ENCODE results near the gene BACH2. TPM values are rescaled to one million over a fixed set of nuclear protein-coding genes. Genes with fewer than 3 reads are reported as not detected.

BACH2 gene
- polyA plus RNA-seq, 2 donors: 0.24 to 0.26 TPM

- 94 to 96% methylated on average over 2 of the region's 2 CpGs for WGBS, 2 donors
- Histone ChIP-seq H3K4me1 (ENCODE audit: control insufficient read depth in 2 of 2, insufficient read depth in 2 of 2, low read length in 1 of 2) (no peaks in the 10 kb centered on the region), H3K9me3 (ENCODE audit: control insufficient read depth in 2 of 2, insufficient read depth in 1 of 2, low read depth in 1 of 2, low read length in 1 of 2) (no peaks in the 10 kb centered on the region), H3K27me3 (ENCODE audit: control insufficient read depth in 1 of 2, insufficient read depth in 2 of 2, low read length in 2 of 2) (no peaks in the 10 kb centered on the region), H3K4me3 (ENCODE audit: low read depth in 1 of 2, low read length in 2 of 2) (no peak overlapping the region), H3K36me3 (ENCODE audit: control insufficient read depth in 2 of 2, insufficient read depth in 2 of 2, low read length in 1 of 2) (no peaks in the 10 kb centered on the region), H3K27ac (ENCODE audit: low read depth in 2 of 2, low read length in 1 of 2) (no peak overlapping the region)
Observed at GRCh38 chr6:90045535-90045934, 251.1 kb downstream of the BACH2 start.

GRCh38 chr6:90044833-90045381, 251.7 kb downstream of the BACH2 start:
- H3K27ac ChIP-seq (ENCODE audit: low read depth in 2 of 2, low read length in 1 of 2): no peak overlapping the region
- no peak overlapping the region for H3K4me3 ChIP-seq (ENCODE audit: low read depth in 1 of 2, low read length in 2 of 2)
- H3K4me1 ChIP-seq (ENCODE audit: control insufficient read depth in 2 of 2, insufficient read depth in 2 of 2, low read length in 1 of 2): no peaks in the 10 kb centered on the region
- no peaks in the 10 kb centered on the region for H3K9me3 ChIP-seq (ENCODE audit: control insufficient read depth in 2 of 2, insufficient read depth in 1 of 2, low read depth in 1 of 2, low read length in 1 of 2)
- no peaks in the 10 kb centered on the region for H3K27me3 ChIP-seq (ENCODE audit: control insufficient read depth in 1 of 2, insufficient read depth in 2 of 2, low read length in 2 of 2)
- WGBS, 2 donors: 68 to 77% methylated on average over 3 of the region's 3 CpGs
- H3K36me3 ChIP-seq (ENCODE audit: control insufficient read depth in 2 of 2, insufficient read depth in 2 of 2, low read length in 1 of 2): no peaks in the 10 kb centered on the region

- 83 to 85% methylated on average over 7 of the region's 7 CpGs for WGBS, 2 donors
Observed at GRCh38 chr6:90044182-90044832, 252.3 kb downstream of the BACH2 start.

GRCh38 chr6:90040931-90041330, 255.7 kb downstream of the BACH2 start:
- 77 to 87% methylated on average over 4 of the region's 4 CpGs for WGBS, 2 donors
- Histone ChIP-seq H3K27ac (ENCODE audit: low read depth in 2 of 2, low read length in 1 of 2) (no peak overlapping the region), H3K9me3 (ENCODE audit: control insufficient read depth in 2 of 2, insufficient read depth in 1 of 2, low read depth in 1 of 2, low read length in 1 of 2) (no peaks in the 10 kb centered on the region), H3K4me3 (ENCODE audit: low read depth in 1 of 2, low read length in 2 of 2) (no peak overlapping the region), H3K27me3 (ENCODE audit: control insufficient read depth in 1 of 2, insufficient read depth in 2 of 2, low read length in 2 of 2) (no peaks in the 10 kb centered on the region), H3K36me3 (ENCODE audit: control insufficient read depth in 2 of 2, insufficient read depth in 2 of 2, low read length in 1 of 2) (no peaks in the 10 kb centered on the region), H3K4me1 (ENCODE audit: control insufficient read depth in 2 of 2, insufficient read depth in 2 of 2, low read length in 1 of 2) (no peaks in the 10 kb centered on the region)

More at GRCh38 chr6:90044182-90044832, 252.3 kb downstream of the BACH2 start:
- H3K4me1 ChIP-seq (ENCODE audit: control insufficient read depth in 2 of 2, insufficient read depth in 2 of 2, low read length in 1 of 2): no peaks in the 10 kb centered on the region
- H3K36me3 ChIP-seq (ENCODE audit: control insufficient read depth in 2 of 2, insufficient read depth in 2 of 2, low read length in 1 of 2): no peaks in the 10 kb centered on the region
- H3K27ac ChIP-seq (ENCODE audit: low read depth in 2 of 2, low read length in 1 of 2): no peak overlapping the region
- H3K9me3 ChIP-seq (ENCODE audit: control insufficient read depth in 2 of 2, insufficient read depth in 1 of 2, low read depth in 1 of 2, low read length in 1 of 2): no peaks in the 10 kb centered on the region
- no peak overlapping the region for H3K4me3 ChIP-seq (ENCODE audit: low read depth in 1 of 2, low read length in 2 of 2)
- H3K27me3 ChIP-seq (ENCODE audit: control insufficient read depth in 1 of 2, insufficient read depth in 2 of 2, low read length in 2 of 2): no peaks in the 10 kb centered on the region

- WGBS, 2 donors: 71 to 83% methylated on average over 2 of the region's 2 CpGs
- Histone ChIP-seq H3K36me3 (ENCODE audit: control insufficient read depth in 2 of 2, insufficient read depth in 2 of 2, low read length in 1 of 2) (no peaks in the 10 kb centered on the region), H3K27me3 (ENCODE audit: control insufficient read depth in 1 of 2, insufficient read depth in 2 of 2, low read length in 2 of 2) (no peaks in the 10 kb centered on the region), H3K9me3 (ENCODE audit: control insufficient read depth in 2 of 2, insufficient read depth in 1 of 2, low read depth in 1 of 2, low read length in 1 of 2) (no peaks in the 10 kb centered on the region), H3K4me3 (ENCODE audit: low read depth in 1 of 2, low read length in 2 of 2) (no peak overlapping the region), H3K27ac (ENCODE audit: low read depth in 2 of 2, low read length in 1 of 2) (no peak overlapping the region), H3K4me1 (ENCODE audit: control insufficient read depth in 2 of 2, insufficient read depth in 2 of 2, low read length in 1 of 2) (no peaks in the 10 kb centered on the region)
Observed at GRCh38 chr6:90039911-90040310, 256.7 kb downstream of the BACH2 start.

GRCh38 chr6:90038961-90039653, 257.5 kb downstream of the BACH2 start:
- Histone ChIP-seq H3K27ac (ENCODE audit: low read depth in 2 of 2, low read length in 1 of 2) (no peak overlapping the region), H3K9me3 (ENCODE audit: control insufficient read depth in 2 of 2, insufficient read depth in 1 of 2, low read depth in 1 of 2, low read length in 1 of 2) (no peaks in the 10 kb centered on the region)
- 88 to 89% methylated on average over 18 of the region's 18 CpGs for WGBS, 2 donors

GRCh38 chr6:90036963-90037362, 259.7 kb downstream of the BACH2 start:
- 89 to 90% methylated on average over 3 of the region's 3 CpGs for WGBS, 2 donors
- Histone ChIP-seq H3K9me3 (ENCODE audit: control insufficient read depth in 2 of 2, insufficient read depth in 1 of 2, low read depth in 1 of 2, low read length in 1 of 2) (no peaks in the 10 kb centered on the region), H3K4me1 (ENCODE audit: control insufficient read depth in 2 of 2, insufficient read depth in 2 of 2, low read length in 1 of 2) (no peaks in the 10 kb centered on the region), H3K27ac (ENCODE audit: low read depth in 2 of 2, low read length in 1 of 2) (no peak overlapping the region), H3K4me3 (ENCODE audit: low read depth in 1 of 2, low read length in 2 of 2) (no peak overlapping the region), H3K27me3 (ENCODE audit: control insufficient read depth in 1 of 2, insufficient read depth in 2 of 2, low read length in 2 of 2) (no peaks in the 10 kb centered on the region), H3K36me3 (ENCODE audit: control insufficient read depth in 2 of 2, insufficient read depth in 2 of 2, low read length in 1 of 2) (no peaks in the 10 kb centered on the region)

More at GRCh38 chr6:90038961-90039653, 257.5 kb downstream of the BACH2 start:
- no peaks in the 10 kb centered on the region for H3K36me3 ChIP-seq (ENCODE audit: control insufficient read depth in 2 of 2, insufficient read depth in 2 of 2, low read length in 1 of 2)
- no peaks in the 10 kb centered on the region for H3K4me1 ChIP-seq (ENCODE audit: control insufficient read depth in 2 of 2, insufficient read depth in 2 of 2, low read length in 1 of 2)
- H3K4me3 ChIP-seq (ENCODE audit: low read depth in 1 of 2, low read length in 2 of 2): no peak overlapping the region
- no peaks in the 10 kb centered on the region for H3K27me3 ChIP-seq (ENCODE audit: control insufficient read depth in 1 of 2, insufficient read depth in 2 of 2, low read length in 2 of 2)

- H3K36me3 ChIP-seq (ENCODE audit: control insufficient read depth in 2 of 2, insufficient read depth in 2 of 2, low read length in 1 of 2): no peaks in the 10 kb centered on the region
- H3K27me3 ChIP-seq (ENCODE audit: control insufficient read depth in 1 of 2, insufficient read depth in 2 of 2, low read length in 2 of 2): no peaks in the 10 kb centered on the region
- H3K27ac ChIP-seq (ENCODE audit: low read depth in 2 of 2, low read length in 1 of 2): no peak overlapping the region
- H3K9me3 ChIP-seq (ENCODE audit: control insufficient read depth in 2 of 2, insufficient read depth in 1 of 2, low read depth in 1 of 2, low read length in 1 of 2): no peaks in the 10 kb centered on the region
- 77% methylated on average over 3 of the region's 3 CpGs for WGBS, 2 donors
- H3K4me1 ChIP-seq (ENCODE audit: control insufficient read depth in 2 of 2, insufficient read depth in 2 of 2, low read length in 1 of 2): no peaks in the 10 kb centered on the region
- no peak overlapping the region for H3K4me3 ChIP-seq (ENCODE audit: low read depth in 1 of 2, low read length in 2 of 2)
Observed at GRCh38 chr6:90035047-90035723, 261.5 kb downstream of the BACH2 start.

- Histone ChIP-seq H3K27me3 (ENCODE audit: control insufficient read depth in 1 of 2, insufficient read depth in 2 of 2, low read length in 2 of 2) (no peaks in the 10 kb centered on the region), H3K36me3 (ENCODE audit: control insufficient read depth in 2 of 2, insufficient read depth in 2 of 2, low read length in 1 of 2) (no peaks in the 10 kb centered on the region), H3K4me1 (ENCODE audit: control insufficient read depth in 2 of 2, insufficient read depth in 2 of 2, low read length in 1 of 2) (no peaks in the 10 kb centered on the region), H3K27ac (ENCODE audit: low read depth in 2 of 2, low read length in 1 of 2) (no peak overlapping the region), H3K4me3 (ENCODE audit: low read depth in 1 of 2, low read length in 2 of 2) (no peak overlapping the region), H3K9me3 (ENCODE audit: control insufficient read depth in 2 of 2, insufficient read depth in 1 of 2, low read depth in 1 of 2, low read length in 1 of 2) (no peaks in the 10 kb centered on the region)
- 79 to 94% methylated on average over 3 of the region's 3 CpGs for WGBS, 2 donors
Observed at GRCh38 chr6:90033746-90034271, 262.8 kb downstream of the BACH2 start.

Data from esophagus (tissue), 2 donors.